K562 (cell line): Measurements from ENCODE around the gene AFF1. TPM values are rescaled to one million over a fixed set of nuclear protein-coding genes. Genes with fewer than 3 reads are reported as not detected.

Experiments
- ARID2 ChIP-seq: fragments of 450-650 bp; IDR thresholded peaks from 2 replicates; pipeline ENCODE4 v1.6.1; 2017; ENCODE audit warnings: antibody characterized with exemption, mild to moderate bottlenecking
- CBFA2T2 ChIP-seq: fragments of 450-650 bp; conservative IDR thresholded peaks from 2 replicates; pipeline ENCODE4 v1.6.1; 2017; ENCODE audit warnings: mild to moderate bottlenecking
- GTF2F1 ChIP-seq: IDR thresholded peaks from 2 replicates; pipeline ENCODE4 v1.6.1; 2011; ENCODE audit warnings: low read depth, low read length, improper control_type of control experiment
- HOXB6 ChIP-seq: fragments of 250-450 bp; sonication (Bioruptor Pico); IDR thresholded peaks from 2 replicates; pipeline ENCODE4 v1.5.1; 2022; ENCODE audit warnings: mild to moderate bottlenecking, borderline replicate concordance
- JUN ChIP-seq, 2 experiments: sonication (generic) in 1 of 2; formaldehyde crosslinking in 1 of 2; IDR thresholded peaks; 2 replicates each; pipeline versions ENCODE4 v1.6.1 to v1.8.0; 2012 to 2022; ENCODE audit warnings: borderline replicate concordance in 2 of 2, mild to moderate bottlenecking in 2 of 2, improper control_type of control experiment in 1 of 2, low read depth in 1 of 2, low read length in 1 of 2, missing genetic modification reagents in 1 of 2
- KLF1 ChIP-seq: fragments of 450-650 bp; IDR thresholded peaks from 2 replicates; pipeline ENCODE4 v1.6.1; 2016; ENCODE audit warnings: missing genetic modification characterization, missing compliant biosample characterization
- NEUROD1 ChIP-seq: fragments of 150-350 bp; IDR thresholded peaks from 2 replicates; pipeline ENCODE4 v1.6.1; 2014; ENCODE audit warnings: borderline replicate concordance, low read length, low read depth; ENCODE audit not compliant: partially characterized antibody
- NFATC3 ChIP-seq: fragments of 450-650 bp; IDR thresholded peaks from 2 replicates; pipeline ENCODE4 v1.6.1; 2017; ENCODE audit warnings: mild to moderate bottlenecking
- NFYB ChIP-seq: IDR thresholded peaks from 2 replicates; pipeline ENCODE4 v1.6.1; 2011; ENCODE audit warnings: mild to moderate bottlenecking, moderate library complexity; ENCODE audit not compliant: insufficient read length; ENCODE audit errors: extremely low read depth
- PTTG1 ChIP-seq: fragments of 450-650 bp; IDR thresholded peaks from 2 replicates; pipeline ENCODE4 v1.6.1; 2016; ENCODE audit warnings: low read depth, mild to moderate bottlenecking, missing genetic modification characterization, missing compliant biosample characterization
- RBFOX2 ChIP-seq: fragments of 200-400 bp; formaldehyde crosslinking; IDR thresholded peaks from 2 replicates; pipeline ENCODE4 v1.6.1; 2017; ENCODE audit warnings: low read depth, mild to moderate bottlenecking, low read length, moderate library complexity
- REST ChIP-seq, 2 experiments: fragments of 450-650 bp; formaldehyde crosslinking in 1 of 2; IDR thresholded peaks; 2 replicates each; pipeline versions ENCODE4 v1.4.0 to v1.6.1; 2014 to 2020; ENCODE audit warnings: mild to moderate bottlenecking in 2 of 2, borderline replicate concordance in 1 of 2, low read depth in 1 of 2
- SMAD2 ChIP-seq: fragments of 150-350 bp; IDR thresholded peaks from 2 replicates; pipeline ENCODE4 v1.6.1; 2014; ENCODE audit warnings: low read depth, mild to moderate bottlenecking, low read length
- SNAPC5 ChIP-seq: fragments of 250-450 bp; sonication (Bioruptor Pico); IDR thresholded peaks from 2 replicates; pipeline ENCODE4 v1.8.0; 2021; ENCODE audit warnings: moderate library complexity, mild to moderate bottlenecking, inconsistent platforms
- U2AF2 ChIP-seq: fragments of 200-400 bp; formaldehyde crosslinking; optimal IDR thresholded peaks from 2 replicates; pipeline ENCODE3; 2017; ENCODE audit warnings: low read depth, mild to moderate bottlenecking, low read length
- ZEB2 ChIP-seq: fragments of 450-650 bp; IDR thresholded peaks from 2 replicates; pipeline ENCODE4 v1.6.1; 2016
- ZNF140 ChIP-seq: fragments of 250-450 bp; sonication (Bioruptor Pico); IDR thresholded peaks from 2 replicates; pipeline ENCODE4 v1.8.0; 2021; ENCODE audit warnings: moderate library complexity, mild to moderate bottlenecking, inconsistent platforms
- ZNF3 ChIP-seq: fragments of 250-450 bp; sonication (Bioruptor Pico); IDR thresholded peaks from 2 replicates; pipeline ENCODE4 v1.5.0; 2021; ENCODE audit warnings: mild to moderate bottlenecking, moderate library complexity
- ZNF586 ChIP-seq: fragments of 450-650 bp; formaldehyde crosslinking; conservative IDR thresholded peaks from 2 replicates; pipeline ENCODE4 v1.4.0; 2020; ENCODE audit warnings: mild to moderate bottlenecking, moderate library complexity
- ZNF695 ChIP-seq: fragments of 450-650 bp; formaldehyde crosslinking; IDR thresholded peaks from 2 replicates; pipeline ENCODE4 v1.4.0; 2020; ENCODE audit warnings: mild to moderate bottlenecking, moderate library complexity
- ZNF717 ChIP-seq: fragments of 250-450 bp; sonication (Bioruptor Pico); IDR thresholded peaks from 2 replicates; pipeline ENCODE4 v1.5.0; 2021
- polyA plus RNA-seq, 8 experiments: library from polyadenylated mRNA; depleted of rRNA in 4 of 8; stranded (reverse) in 5 of 8; unstranded in 3 of 8; fragments of >200 nt; fragmentation: Nextera tagmentation in 2 of 8; fragmentation: Illumina TruSeq in 1 of 8; extraction: Ambion mirVana in 2 of 8; extraction: Trizol in 1 of 8; gene quantifications; 2 replicates each; pipeline versions ENCODE4 v1.2.1 to v1.2.3, GENCODE V29; 2011 to 2014; ENCODE audit warnings: inconsistent platforms in 1 of 8, missing spikeins in 1 of 8
- total RNA-seq, 7 experiments: library from RNA; depleted of rRNA in 6 of 7; stranded (reverse); fragments of >200 nt in 6 of 7; fragmentation: Illumina TruSeq in 2 of 7; extraction: Trizol in 2 of 7; gene quantifications; 2 replicates each; pipeline versions ENCODE4 v1.2.1 to v1.2.3, GENCODE V29; 2011 to 2021; ENCODE audit warnings: low replicate concordance in 1 of 7

AFF1 gene
- total and polyA plus RNA-seq, 9 of the 15 experiments (the other 6 are each of a cell fraction or from before 2014, with no cell fraction given): 4.1 to 47.5 (median 17.2) TPM

DNA sequence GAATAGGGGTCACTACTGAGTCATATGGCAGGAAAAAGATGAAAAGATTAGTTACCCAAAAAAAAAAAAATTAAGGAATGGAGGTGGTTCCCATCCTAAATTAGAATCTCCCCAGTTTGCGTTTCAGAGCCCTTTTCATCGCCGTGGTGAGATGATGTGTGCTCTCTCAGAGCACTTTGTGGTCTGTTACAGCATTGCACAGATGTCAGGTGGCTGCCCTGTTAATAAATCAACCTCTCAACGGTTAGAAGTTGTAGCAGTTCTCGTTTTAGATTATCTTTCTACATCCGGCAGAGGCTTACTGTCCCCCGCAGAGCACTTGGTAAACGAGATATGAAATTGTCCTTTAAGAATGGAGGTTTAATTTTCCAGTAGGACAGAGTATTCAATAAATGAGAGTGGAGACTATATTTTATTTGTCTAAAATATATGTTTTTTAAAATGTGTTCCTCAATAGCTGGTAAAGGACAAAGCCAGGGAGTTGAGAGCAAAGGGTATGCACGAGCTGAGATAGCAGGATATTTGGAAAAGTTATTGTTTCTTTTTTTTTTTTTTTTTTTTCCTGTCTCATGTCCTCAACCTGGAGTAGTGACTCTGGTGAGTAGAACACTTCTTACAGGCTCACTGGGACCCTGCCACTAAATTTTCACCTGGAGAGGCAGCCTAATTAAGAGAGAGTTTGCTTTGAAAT is 26.9 kb downstream of the AFF1 start (continued):
- no peak; the same call in 1 of the 2 replicates for TF ChIP-seq REST (IDR thresholded peaks at IDR 0.05; ENCODE audit: borderline replicate concordance)
- no peak for TF ChIP-seq REST (CRISPR knock-in tag; IDR thresholded peaks at IDR 0.05; ENCODE audit: low read depth)
- TF ChIP-seq CBFA2T2: peak; percentile 96
- no peak for TF ChIP-seq HOXB6
- no peak for TF ChIP-seq ARID2
- TF ChIP-seq NFYB: no peak
- no peak for TF ChIP-seq JUN (IDR thresholded peaks at IDR 0.05; ENCODE audit: borderline replicate concordance, low read depth, low read length)
- no peak for TF ChIP-seq JUN (CRISPR knock-in tag; IDR thresholded peaks at IDR 0.05; ENCODE audit: borderline replicate concordance)
- no peak for TF ChIP-seq SMAD2
- no peak for TF ChIP-seq GTF2F1
- TF ChIP-seq ZNF717 (CRISPR knock-in tag): no peak
- TF ChIP-seq KLF1: no peak
- no peak for TF ChIP-seq SNAPC5 (CRISPR knock-in tag)
- no peak for TF ChIP-seq ZNF3 (CRISPR knock-in tag)
- no peak for TF ChIP-seq NFATC3
- TF ChIP-seq ZEB2: peak; percentile 88
- TF ChIP-seq NEUROD1: peak; percentile 64
- TF ChIP-seq ZNF140: no peak
- no peak for TF ChIP-seq PTTG1 (tag)
- TF ChIP-seq RBFOX2: no peak
- TF ChIP-seq ZNF695 (CRISPR knock-in tag): no peak
- no peak for TF ChIP-seq ZNF586
- no peak for TF ChIP-seq U2AF2
